HG03025 (cell line): ENCODE measurements around the gene VSNL1.
A peak's percentile ranks its signal among the peaks of the same experiment; 100 is the strongest.

Experiments
- ATAC-seq: cut with Tn5 transposase; IDR thresholded peaks from one replicate; pipeline ENCODE4 v1.9.1; 2021; ENCODE audit warnings: mild to moderate bottlenecking, moderate library complexity; ENCODE audit not compliant: unreplicated experiment, low FRiP score

The VSNL1 gene

DNA sequence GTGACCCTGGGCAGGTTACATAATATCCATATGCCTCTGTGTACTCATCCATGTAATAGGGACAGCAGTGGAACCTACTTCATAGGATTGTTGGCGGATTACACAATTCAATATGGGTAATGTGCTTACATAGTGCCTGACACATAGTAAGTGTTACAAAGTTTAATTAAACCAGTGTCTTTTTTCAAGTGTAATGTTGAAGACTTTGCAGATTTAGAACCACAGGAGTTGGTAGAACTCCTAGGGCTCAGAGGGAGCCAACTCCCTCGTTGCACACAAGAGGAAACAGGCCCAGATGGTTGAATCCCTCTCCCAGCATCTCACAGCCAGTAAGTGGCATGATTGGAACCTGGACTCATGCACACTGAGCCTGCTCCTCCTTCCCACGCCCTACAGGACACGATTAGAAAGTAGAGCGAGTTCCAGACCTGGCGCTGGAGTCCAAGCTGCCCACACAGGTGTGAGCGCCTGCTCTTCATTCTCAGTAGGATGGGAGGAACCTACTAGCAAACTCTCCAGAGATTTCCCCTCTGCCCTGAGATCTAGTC, 97.8 kb downstream of the VSNL1 start:
- no peak for ATAC-seq

DNA sequence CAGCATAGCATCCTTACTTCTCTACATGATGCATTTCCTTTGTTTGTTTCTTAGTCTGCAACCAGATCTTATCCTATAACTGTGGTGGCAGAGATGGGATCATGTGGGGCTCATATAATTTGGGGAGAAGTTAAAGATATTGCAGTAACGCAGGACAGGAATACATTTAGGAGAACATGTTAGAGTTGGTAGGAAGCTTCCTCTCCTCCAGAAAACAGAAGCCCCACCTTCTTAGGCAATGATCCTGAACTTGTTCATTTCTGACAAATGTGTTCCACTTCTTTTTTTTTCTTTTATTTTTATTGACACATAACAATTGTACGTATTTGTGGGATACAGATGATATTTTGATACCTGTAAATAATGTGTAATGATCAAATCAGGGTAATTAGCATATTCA, 99.9 kb downstream of the VSNL1 start:
- ATAC-seq = no peak

DNA sequence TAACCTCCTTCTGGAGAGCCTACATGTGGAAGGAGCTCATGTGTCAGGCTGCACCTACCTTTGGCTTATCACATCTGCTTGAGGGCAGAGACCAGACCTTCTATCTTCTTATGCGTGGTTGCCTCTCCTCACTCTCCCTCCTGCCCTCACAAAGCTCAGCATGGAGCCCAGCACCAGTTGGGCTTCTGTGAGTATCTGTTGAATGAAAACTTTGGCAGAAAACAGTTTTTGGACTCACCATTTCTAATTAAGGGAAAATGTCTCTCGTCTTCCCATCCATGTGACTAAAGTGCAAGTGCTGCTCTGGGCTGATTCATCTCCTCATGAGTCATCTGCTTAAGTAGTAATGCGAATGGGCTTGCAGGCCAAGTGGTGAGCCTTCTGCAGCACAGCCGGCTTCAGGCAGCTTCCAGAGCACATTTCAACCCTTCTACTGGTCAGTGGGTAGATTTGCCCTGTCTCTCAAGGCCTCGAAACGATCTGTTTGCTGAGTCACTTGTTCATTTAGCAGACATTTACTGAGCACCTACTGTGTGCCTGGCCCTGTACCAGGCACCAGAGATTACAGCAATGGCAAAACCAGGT, 102.6 kb downstream of the VSNL1 start:
- ATAC-seq = no peak

DNA sequence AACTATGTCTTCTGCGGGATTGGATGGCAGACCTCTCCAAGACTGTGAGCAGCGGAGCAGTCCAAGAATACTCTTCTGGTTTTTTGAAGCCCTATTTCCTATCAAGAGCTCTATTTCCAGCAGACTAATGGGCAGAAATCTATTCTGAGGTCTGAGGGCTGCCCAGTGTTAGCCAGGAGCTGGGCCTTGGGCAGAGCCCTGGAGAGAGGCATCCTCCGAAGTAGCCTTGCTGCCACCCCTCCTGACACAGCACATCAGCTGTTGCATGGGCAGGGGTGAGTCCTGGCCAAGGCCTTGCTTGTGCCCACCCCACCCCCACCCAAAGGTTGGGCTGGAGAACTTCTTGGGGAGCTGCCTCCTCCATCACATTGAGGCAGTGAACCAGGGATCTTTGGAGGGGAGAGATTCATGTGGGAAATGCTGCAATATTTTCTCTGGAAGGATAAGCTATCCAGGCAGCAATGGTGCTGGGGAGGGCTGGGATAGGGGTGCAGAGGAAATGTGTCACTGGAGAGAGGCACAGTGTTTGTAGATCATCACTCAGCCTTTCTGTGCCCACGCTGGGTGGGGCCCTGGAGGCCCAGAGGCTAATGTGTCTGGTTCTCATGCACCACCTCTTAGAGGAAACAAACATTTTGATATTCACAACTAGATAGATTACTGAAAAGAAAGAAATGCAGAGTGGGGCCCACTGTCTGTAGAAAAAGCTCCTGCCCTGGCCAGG, 104.7 kb downstream of the VSNL1 start:
- no peak for ATAC-seq

DNA sequence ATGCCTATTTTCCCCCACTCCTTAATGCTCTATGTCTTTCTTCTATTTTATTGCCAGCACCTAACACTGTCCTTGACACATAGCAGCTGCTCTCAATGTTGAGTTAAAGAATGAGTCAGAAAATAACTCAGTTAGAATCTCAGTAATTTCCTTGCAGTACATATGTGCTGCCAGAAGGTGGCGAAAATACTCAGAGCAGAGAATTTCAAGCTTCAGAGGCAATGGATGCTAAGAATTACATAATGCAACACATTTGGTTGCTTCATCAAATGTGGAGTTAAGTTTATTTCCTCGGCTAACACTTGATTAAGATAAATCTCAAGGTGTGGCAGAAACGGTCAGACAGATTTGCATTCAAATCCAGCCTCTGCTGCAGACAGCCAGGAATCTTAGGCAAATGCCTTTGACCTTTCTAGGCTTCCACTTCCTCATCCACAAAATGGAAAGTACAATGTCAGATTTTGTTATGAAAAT, 105.6 kb downstream of the VSNL1 start:
- peak; percentile 76 for ATAC-seq

DNA sequence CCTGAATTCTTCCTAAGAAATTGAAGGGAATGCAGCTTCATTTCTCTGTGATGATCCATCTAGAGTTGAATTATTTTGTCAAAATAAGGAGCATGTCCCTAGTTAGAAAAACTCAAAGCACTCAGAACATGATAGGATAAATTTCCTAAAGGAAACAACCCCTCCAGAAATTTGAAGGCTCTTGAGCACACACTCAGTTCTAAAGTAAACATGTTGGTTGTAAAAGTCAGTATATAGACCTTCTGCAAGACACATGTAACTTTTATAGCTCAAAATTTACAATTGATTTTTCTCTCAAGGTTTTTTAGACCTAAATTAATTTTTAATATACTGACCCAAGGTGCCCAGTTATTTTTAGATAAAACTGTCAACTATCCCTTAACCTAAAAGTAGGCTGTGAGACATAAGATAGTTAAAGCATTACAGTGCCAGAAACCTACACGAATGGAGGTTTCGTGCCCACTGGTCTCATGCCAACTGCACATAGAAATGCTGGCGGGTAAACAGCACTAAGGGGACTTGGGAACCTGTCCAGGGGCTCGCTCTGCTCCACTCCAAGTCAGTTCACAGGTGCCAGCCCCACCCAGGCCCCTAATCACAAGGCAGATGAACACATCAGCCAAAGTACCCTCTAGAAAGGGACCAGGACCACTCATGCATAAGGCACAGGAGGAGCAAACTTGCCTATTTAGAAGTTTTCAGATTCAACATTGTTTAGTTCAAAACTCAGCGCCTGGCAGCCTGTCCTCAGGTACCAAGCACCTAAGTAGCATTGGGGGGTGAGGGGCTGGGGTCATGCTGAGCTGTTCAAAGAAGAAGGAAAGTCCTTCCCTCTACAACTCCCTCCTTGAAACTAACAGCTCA, 106.6 kb downstream of the VSNL1 start:
- no peak for ATAC-seq

DNA sequence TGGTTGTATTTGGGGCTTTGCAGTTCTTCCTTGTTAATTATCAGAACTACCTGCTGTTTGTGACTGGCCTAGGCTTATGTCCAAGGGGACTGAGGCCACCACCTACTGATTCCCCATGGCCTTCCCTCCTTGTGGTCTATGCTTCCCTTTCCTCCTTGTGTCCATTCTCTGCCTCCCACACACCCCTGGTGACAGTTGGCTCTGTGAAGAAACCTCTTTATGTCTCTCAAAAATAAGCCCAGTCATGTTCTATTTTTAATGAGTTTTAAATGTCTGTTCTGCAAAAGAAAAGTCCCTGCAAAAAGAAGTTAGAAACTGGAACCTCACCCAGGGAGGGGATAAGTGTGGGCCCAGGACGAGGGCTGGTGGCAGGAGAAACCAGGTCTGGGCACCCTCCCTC, 108.1 kb downstream of the VSNL1 start:
- ATAC-seq = no peak

DNA sequence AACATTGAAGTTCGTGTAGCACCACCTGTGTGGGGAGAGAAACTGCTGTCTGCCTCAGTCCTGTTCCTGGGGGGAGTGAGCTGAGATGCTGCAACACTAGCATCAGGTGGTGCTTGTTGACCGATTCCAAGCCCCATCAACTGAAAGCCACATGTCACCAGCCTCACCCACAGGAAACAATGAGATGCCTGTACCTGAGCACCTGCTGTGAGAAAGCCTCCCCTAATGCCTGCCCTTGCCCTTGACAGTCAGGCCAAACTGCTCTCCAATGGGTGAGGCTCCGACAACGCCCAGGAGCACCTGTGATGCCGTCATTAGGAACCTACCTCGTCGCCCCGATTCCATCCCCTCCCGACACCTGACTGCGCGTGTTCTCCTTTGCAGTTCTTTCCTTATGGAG, 108.5 kb downstream of the VSNL1 start:
- no peak for ATAC-seq

DNA sequence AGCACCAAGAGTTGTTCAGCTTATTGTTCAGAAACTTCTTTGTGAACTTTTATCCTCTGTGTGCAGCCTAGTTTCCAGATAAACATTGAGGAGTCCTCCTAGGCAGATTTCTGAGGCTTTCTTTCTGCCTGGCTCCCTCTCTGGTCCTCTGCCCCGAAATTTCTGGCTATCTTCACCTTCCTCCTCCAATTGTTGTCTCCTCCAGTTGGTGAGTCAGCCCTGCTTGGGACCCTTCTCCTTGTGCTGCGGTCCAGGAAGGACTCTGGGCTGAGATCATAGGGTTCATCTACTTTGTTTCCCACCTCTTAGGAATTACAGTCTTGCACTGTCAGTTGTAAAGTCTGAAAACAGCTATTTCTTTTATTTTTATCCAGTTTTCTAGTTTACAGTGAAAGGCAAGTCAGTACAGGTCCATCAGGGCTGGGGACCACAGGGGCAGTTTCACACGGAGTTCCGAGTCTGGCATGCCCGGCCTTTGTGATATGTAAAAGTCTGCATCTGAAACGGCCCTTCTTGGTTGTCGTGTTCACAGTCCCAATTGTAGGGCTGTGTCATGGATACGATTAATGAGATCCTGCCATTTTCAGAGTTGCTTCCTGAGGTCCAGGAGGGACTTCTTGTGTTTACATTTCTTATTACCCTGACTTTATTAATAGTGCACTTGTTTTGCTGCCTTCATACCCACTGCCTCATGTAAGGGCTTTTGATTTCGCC, 112.3 kb downstream of the VSNL1 start:
- no peak for ATAC-seq

DNA sequence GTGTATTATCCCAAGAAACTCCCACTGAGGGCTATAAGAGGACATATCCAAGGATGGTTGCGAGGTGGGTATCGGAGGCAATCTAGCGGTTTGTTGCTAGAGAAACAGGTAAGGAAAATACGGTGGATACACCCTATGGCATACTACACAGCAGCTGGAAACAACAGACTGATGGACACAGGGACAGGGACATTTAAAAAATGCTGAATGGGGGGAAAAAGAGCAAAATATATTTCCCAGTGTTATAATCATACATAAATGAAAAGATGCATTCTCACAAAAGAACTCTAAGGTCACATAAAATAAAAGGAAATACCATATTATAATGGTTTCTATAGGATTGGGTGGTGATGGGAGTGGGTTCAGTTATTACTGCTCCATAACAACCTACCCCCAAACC, 117.3 kb downstream of the VSNL1 start:
- ATAC-seq = no peak

DNA sequence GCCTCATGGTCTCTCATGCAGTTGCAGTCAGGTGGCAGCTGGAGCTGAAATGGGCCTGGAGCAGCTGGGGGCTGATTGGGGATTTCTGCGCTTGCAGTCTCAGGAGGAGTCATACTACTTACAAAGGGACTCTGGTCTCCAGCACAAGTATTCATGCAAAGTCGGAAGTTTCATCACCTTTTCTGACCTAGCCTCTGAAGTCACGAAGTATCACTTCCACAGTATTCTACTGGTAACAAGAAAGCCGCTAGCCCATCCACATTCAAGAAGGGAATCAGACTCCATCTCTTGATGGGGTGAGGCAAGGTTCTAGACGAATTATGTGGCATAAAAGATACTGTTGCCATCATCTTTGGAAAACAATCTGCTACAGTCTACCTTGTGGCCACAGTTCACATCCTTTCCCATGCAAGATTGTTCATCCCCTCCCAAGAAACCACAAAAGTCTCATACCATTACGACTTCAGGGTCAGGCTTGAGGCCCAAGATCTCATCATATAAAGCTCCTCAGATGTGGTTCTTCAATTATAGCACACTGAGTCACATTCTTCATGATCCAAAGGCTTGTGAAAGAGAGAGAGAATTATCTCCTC, 117.9 kb downstream of the VSNL1 start:
- ATAC-seq = no peak

DNA sequence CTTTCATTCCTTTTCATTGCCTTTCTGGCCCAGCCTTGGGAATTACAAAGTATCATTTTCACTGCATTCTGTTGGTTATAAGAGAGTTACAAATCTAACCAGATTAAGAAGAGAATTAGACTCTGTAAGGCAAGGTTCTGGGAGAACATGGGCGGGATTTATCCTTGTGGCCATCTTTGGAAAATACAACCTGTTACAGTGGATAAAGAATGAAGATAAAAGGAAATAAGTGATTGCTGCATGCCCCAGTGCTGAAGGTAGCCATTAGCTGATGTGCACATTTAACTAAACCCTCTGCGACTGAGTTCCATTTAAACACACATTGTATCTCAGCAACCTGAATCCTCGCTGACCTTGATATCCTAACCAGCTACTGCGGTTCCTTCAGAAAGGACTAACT, 119.7 kb downstream of the VSNL1 start:
- no peak for ATAC-seq

DNA sequence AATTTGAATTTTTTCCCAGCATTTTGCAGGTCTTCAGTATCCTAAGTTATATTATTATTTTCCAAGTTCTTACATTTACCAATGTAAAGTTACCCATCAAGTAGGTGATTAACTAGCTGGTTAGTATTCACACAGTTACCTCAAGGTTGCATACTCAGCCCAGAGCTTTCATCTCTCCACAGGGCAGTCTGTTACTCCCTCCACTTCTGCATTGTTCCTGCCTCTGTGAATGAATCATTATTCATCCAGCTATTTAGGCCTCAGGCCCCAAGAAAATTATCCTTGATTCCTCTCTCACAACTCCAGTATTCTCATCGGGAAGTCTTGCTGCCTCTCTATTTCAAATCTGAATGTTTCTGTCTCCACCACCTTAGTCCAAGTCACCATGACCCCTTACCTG, 121.0 kb downstream of the VSNL1 start:
- ATAC-seq = no peak

DNA sequence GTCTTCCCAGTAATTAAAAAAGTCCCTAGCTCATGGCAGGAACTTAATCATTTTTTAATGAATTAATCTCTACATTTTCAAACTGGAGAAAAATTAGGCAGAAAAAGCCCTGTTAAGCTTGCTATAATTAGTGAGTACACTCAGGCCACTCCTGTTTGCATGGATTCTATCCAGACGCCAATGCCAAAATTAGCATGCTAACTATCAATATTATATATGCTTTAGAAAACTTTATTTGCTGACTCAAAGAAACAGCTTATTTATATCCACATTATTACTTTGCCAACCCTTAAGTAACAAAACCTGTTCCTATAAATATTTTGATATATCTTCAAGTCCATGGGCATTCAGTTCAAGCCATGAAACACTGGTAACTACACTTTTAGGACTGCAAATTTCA, 122.2 kb downstream of the VSNL1 start:
- no peak for ATAC-seq

DNA sequence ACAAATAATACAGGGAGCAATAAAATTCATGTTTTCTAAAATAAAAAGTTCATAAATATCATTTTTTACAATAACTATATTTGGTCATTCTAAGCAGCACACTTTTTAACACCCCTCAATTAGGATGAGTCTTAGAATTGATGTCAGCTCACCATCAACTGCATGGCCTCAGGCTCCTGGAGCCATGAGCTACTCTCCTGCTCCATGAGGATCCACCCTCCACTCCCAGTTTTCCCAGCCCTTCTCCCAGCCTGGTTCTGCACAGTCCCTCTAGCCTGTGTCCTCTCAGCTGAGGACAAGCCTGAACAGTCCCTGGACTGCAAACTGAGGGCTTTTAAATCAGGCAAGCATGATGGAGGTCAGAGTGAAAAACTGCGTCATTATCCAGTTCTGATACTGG, 124.0 kb downstream of the VSNL1 start:
- no peak for ATAC-seq

DNA sequence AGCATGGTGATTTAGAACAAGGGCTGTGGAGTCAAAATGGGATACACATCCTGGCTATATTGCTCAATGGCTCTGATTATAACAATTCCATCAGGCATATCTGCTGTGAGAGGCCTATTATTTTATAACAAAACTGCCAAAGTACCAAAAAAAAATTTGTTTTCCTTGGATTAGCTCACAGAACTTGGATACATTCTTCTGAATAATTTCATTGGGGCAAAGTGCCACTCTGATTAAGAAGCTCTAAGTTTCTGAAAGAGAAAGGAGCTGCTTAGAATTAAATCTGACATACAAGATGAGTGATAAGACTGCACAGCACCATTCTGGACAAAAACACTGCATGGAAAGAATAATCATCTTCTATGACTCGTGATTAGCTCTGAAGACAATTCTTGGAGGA, 127.4 kb downstream of the VSNL1 start:
- ATAC-seq = no peak

DNA sequence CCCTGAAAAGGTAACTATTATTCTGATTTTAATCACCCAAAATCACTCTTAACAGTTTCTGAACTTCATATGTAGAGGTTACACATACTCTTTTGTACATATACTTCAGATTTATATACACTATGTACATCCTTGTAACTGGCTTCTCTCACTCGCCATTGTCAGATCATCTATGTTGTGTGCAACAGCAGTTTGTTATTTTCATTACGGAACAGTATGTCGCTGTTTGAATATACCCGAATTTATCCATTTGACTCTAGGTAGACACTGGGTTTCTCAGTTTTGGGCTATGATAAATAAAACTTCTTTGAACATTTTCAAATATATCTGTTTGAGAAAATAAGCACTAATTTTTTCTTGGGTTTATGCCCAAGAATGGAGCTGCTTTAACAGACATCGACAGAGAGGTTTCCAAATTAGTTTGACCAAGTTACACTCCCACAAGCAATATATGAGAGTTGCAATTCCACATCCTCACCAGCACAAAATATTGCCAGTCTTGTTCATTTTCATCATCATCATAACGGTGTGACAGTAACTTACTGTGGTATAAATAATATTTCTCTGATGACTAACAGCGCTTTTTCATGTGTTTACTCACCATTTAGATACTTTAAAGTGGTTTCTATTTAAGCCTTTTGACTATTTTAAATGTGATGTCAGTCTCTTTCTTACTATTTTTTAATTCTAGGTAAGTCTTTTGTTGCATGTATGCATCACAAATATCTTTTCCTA, 132.3 kb downstream of the VSNL1 start:
- no peak for ATAC-seq

DNA sequence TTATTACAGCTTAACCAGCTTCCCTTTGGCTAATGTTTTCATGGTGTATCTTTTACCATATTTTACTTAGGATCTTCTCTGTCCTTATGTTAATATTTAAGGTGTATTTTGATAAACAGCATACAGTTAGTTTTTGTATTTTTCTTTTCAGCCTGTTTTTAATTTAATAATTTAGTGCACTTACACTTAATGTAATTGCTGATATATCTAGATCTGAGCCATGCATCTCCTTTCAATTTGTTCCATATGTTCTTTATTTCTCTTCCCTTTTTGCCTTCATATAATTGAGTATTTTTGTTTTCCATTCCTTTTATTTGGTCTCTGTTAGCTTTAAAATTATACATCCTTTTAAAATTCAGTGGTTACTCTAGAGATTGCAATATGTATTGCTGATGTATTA, 134.3 kb downstream of the VSNL1 start:
- no peak for ATAC-seq

DNA sequence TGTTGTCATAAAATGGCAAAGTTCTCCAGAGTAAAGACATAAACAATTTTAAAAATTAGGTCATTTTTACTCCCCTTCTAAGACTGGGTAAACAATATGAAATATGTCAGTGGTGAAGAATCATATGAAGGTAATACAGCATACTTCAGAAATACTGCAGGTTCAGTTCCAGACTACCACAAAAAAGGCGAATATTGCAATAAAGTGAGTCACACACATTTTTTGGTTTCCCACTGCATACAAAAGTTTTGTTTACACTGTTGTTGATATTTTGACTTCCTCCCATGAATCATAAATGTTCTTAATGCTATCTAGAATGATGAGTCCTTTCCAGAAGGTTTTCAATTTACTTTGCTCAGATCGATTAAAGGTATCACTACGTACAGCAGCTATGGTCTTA, 139.6 kb downstream of the VSNL1 start:
- ATAC-seq = no peak
